ENCODE results near the gene PDLIM1. TPM values are rescaled to one million over a fixed set of nuclear protein-coding genes. Genes with fewer than 3 reads are reported as not detected.

Gene PDLIM1
- total and polyA plus RNA-seq, 2 of the 8 experiments (the other 6 are each of a cell fraction or from before 2014, with no cell fraction given): 169 to 245 TPM

- no peak overlapping the region for H2BK120ac ChIP-seq (replicated peaks; ENCODE audit: low read depth, low read length)
- POLR2A ChIA-PET (ENCODE audit: partially characterized antibody): no interaction called here
- H3K4me3 ChIP-seq (ENCODE audit: extremely low read depth in 1 of 4, insufficient read depth in 2 of 4, low read depth in 3 of 4, low read length in 4 of 4): no peak overlapping the region
- H2BK5ac ChIP-seq (ENCODE audit: low read depth, low read length): no peak overlapping the region
- H3K14ac ChIP-seq (ENCODE audit: insufficient read length): no peak overlapping the region
- peaks cover 0 to 18% (median 5%) of the 10 kb centered on the region in 4 experiments; a peak in 6 of 7 replicates for H3K4me1 ChIP-seq (replicated peaks in 1 of 4; ENCODE audit: control insufficient read depth in 3 of 4, insufficient read depth in 4 of 4, low read length in 3 of 4)
- no peak overlapping the region for H2BK12ac ChIP-seq (ENCODE audit: low read depth, low read length)
- H2BK15ac ChIP-seq (ENCODE audit: low read length): no peak overlapping the region
- H3K4me2 ChIP-seq (ENCODE audit: insufficient read depth in 1 of 2, low read depth in 2 of 2, low read length in 2 of 2): no peak overlapping the region
- H3K79me1 ChIP-seq (ENCODE audit: low read depth, low read length): no peaks in the 10 kb centered on the region
- H3K9me3 ChIP-seq (ENCODE audit: insufficient read depth in 2 of 2, low read depth in 1 of 2, low read length in 1 of 2): no peaks in the 10 kb centered on the region
- H4K91ac ChIP-seq (replicated peaks; ENCODE audit: insufficient read length, low read length): no peak overlapping the region
- H3K27ac ChIP-seq (ENCODE audit: low read depth, low read length): no peak overlapping the region
- H2AFZ ChIP-seq (ENCODE audit: low read length): no peak overlapping the region
- no peak overlapping the region for H3K9ac ChIP-seq (replicated peaks in 1 of 4; ENCODE audit: extremely low read depth in 1 of 4, low read depth in 3 of 4, low read length in 3 of 4)
- H3K4ac ChIP-seq (replicated peaks; ENCODE audit: insufficient read length, low read depth, low read length): no peak overlapping the region
- H4K8ac ChIP-seq (ENCODE audit: extremely low read depth, insufficient read depth, low read length): no peak overlapping the region
- no peaks in the 10 kb centered on the region for H4K20me1 ChIP-seq (replicated peaks in 1 of 2; ENCODE audit: control insufficient read depth in 1 of 2, insufficient read depth in 2 of 2, low read length in 2 of 2)
- no peaks in the 10 kb centered on the region for H3K79me2 ChIP-seq (ENCODE audit: control insufficient read depth in 1 of 2, insufficient read depth in 2 of 2, low read length in 2 of 2)
- H3K36me3 ChIP-seq (ENCODE audit: control insufficient read depth in 2 of 4, insufficient read depth in 4 of 4, low read length in 3 of 4): no peaks in the 10 kb centered on the region
- WGBS, 2 experiments (ENCODE audit: extremely low coverage in 1 of 2, insufficient coverage in 1 of 2, insufficient read length in 1 of 2, insufficient replicate concordance in 2 of 2, low coverage in 1 of 2, low lambda C conversion rate in 2 of 2, missing lambda C conversion rate in 1 of 2): 85% methylated on average over 1 of the region's 1 CpG; no CpG with 5 or more reads in 1 of the 2 experiments
- no peak overlapping the region for H2BK20ac ChIP-seq (ENCODE audit: low read length)
- H3K23me2 ChIP-seq (ENCODE audit: low read depth, low read length): no peaks in the 10 kb centered on the region; the same call in 1 of the 2 replicates
- H2AK5ac ChIP-seq (ENCODE audit: low read depth, low read length): no peak overlapping the region
- DNase-seq (ENCODE audit: low read depth in 1 of 2, low spot score in 2 of 2): no peak
- peaks cover 0 to 3% (median 0%) of the 10 kb centered on the region in 4 experiments; a peak in 1 of 7 replicates for H3K27me3 ChIP-seq (replicated peaks in 1 of 4; ENCODE audit: control insufficient read depth in 3 of 4, extremely low read depth in 1 of 4, insufficient read depth in 3 of 4, low read length in 3 of 4)
- H3K23ac ChIP-seq (ENCODE audit: insufficient read length): no peak overlapping the region
- CTCF ChIA-PET (ENCODE audit: partially characterized antibody): interaction anchor here (0.6 to 2.2 kb wide), 4 partner anchors 42 to 173 kb away, joined by 3 to 6 read pairs (median 3); no protein-coding TSS in a partner anchor
- H3K18ac ChIP-seq (ENCODE audit: extremely low read depth, low read length): no peak overlapping the region
- H4K5ac ChIP-seq (ENCODE audit: insufficient read length, low read depth, low read length): no peak overlapping the region
- TF ChIP-seq TEAD4 (IDR thresholded peaks at IDR 0.05; ENCODE audit: low read depth, low read length): no peak
- H3K56ac ChIP-seq (replicated peaks; ENCODE audit: insufficient read length, low read depth, low read length): no peak overlapping the region
- no peak for FAIRE-seq
These were observed 16.0 kb upstream of the PDLIM1 start for GRCh38 chr10:95306851-95307250.

All from H1 (cell line).